HepG2 (cell line): ENCODE data around the gene CELSR2. TPM values are rescaled to one million over a fixed set of nuclear protein-coding genes. Genes with fewer than 3 reads are reported as not detected.
A peak's percentile ranks its signal among the peaks of the same experiment; 100 is the strongest.

Experiments used
- ARNTL ChIP-seq: sonication (generic); formaldehyde crosslinking; IDR thresholded peaks from 2 replicates; pipeline ENCODE4 v1.4.0; 2020; ENCODE audit warnings: mild to moderate bottlenecking, missing genetic modification reagents
- DMTF1 ChIP-seq: sonication (generic); formaldehyde crosslinking; IDR thresholded peaks from 2 replicates; pipeline ENCODE4 v1.4.0; 2020; ENCODE audit warnings: mild to moderate bottlenecking, missing genetic modification reagents
- FOXC1 ChIP-seq: sonication (generic); formaldehyde crosslinking; IDR thresholded peaks from 2 replicates; pipeline ENCODE4 v1.8.0; 2022; ENCODE audit warnings: mild to moderate bottlenecking, missing genetic modification reagents, borderline replicate concordance
- FOXP1 ChIP-seq, 2 experiments: fragments of 450-650 bp in 1 of 2; IDR thresholded peaks; 2 replicates each; pipeline ENCODE4 v1.6.1; 2017 to 2018; ENCODE audit warnings: antibody characterized with exemption in 1 of 2
- HNF1A ChIP-seq, 2 experiments: sonication (generic) in 1 of 2; formaldehyde crosslinking in 1 of 2; IDR thresholded peaks; 2 replicates each; pipeline versions ENCODE4 v1.4.0 to v1.6.1; 2016 to 2020; ENCODE audit warnings: borderline replicate concordance in 1 of 2, low read depth in 1 of 2, mild to moderate bottlenecking in 1 of 2, missing genetic modification reagents in 1 of 2
- HNRNPK ChIP-seq: fragments of 200-400 bp; formaldehyde crosslinking; IDR thresholded peaks from 2 replicates; pipeline ENCODE4 v1.6.1; 2018; ENCODE audit warnings: low read length, low read depth, moderate library complexity, mild to moderate bottlenecking; ENCODE audit not compliant: poor library complexity, severe bottlenecking
- NAIF1 ChIP-seq: sonication (generic); formaldehyde crosslinking; IDR thresholded peaks from 2 replicates; pipeline ENCODE4 v1.5.0; 2020; ENCODE audit warnings: mild to moderate bottlenecking, missing genetic modification reagents, borderline replicate concordance
- NFIC ChIP-seq: IDR thresholded peaks from 2 replicates; pipeline ENCODE4 v1.6.1; 2012; ENCODE audit warnings: mild to moderate bottlenecking, low read length, inconsistent platforms
- NR2F6 ChIP-seq, 2 experiments: IDR thresholded peaks; 2 replicates each; pipeline ENCODE4 v1.6.1; 2016; ENCODE audit warnings: antibody characterized with exemption in 1 of 2, mild to moderate bottlenecking in 1 of 2
- PAF1 ChIP-seq: IDR thresholded peaks from 2 replicates; pipeline ENCODE4 v1.6.1; 2016; ENCODE audit warnings: missing genetic modification reagents, missing compliant biosample characterization
- POGK ChIP-seq: sonication (generic); formaldehyde crosslinking; conservative IDR thresholded peaks from 2 replicates; pipeline ENCODE4 v1.8.0; 2022; ENCODE audit warnings: mild to moderate bottlenecking, moderate library complexity, missing genetic modification reagents
- RFX5 ChIP-seq: IDR thresholded peaks from 2 replicates; pipeline ENCODE4 v1.6.1; 2011; ENCODE audit warnings: low read depth, low read length, improper control_type of control experiment
- ZKSCAN1 ChIP-seq: fragments of 150-350 bp; IDR thresholded peaks from 2 replicates; pipeline ENCODE4 v1.6.1; 2014; ENCODE audit warnings: low read length
- ZNF180 ChIP-seq: sonication (generic); formaldehyde crosslinking; IDR thresholded peaks from 2 replicates; pipeline ENCODE4 v1.4.0; 2020; ENCODE audit warnings: low read depth, missing genetic modification reagents, borderline replicate concordance
- ZNF225 ChIP-seq: sonication (generic); formaldehyde crosslinking; IDR thresholded peaks from 2 replicates; pipeline ENCODE4 v1.4.0; 2020; ENCODE audit warnings: mild to moderate bottlenecking, missing genetic modification reagents
- ZNF3 ChIP-seq: IDR thresholded peaks from 2 replicates; pipeline ENCODE4 v1.7.0; 2017; ENCODE audit warnings: inconsistent platforms
- ZNF510 ChIP-seq: sonication (generic); formaldehyde crosslinking; IDR thresholded peaks from 2 replicates; pipeline ENCODE4 v1.4.0; 2020; ENCODE audit warnings: low read depth, mild to moderate bottlenecking, missing genetic modification reagents
- ZNF563 ChIP-seq: sonication (generic); formaldehyde crosslinking; IDR thresholded peaks from 2 replicates; pipeline ENCODE4 v1.8.0; 2022; ENCODE audit warnings: mild to moderate bottlenecking, moderate library complexity, missing genetic modification reagents
- ZNF724P ChIP-seq: sonication (generic); formaldehyde crosslinking; IDR thresholded peaks from 2 replicates; pipeline ENCODE4 v1.8.0; 2022; ENCODE audit warnings: missing genetic modification reagents, borderline replicate concordance
- polyA plus RNA-seq, 8 experiments: library from polyadenylated mRNA; depleted of rRNA in 3 of 8; stranded (reverse) in 7 of 8; unstranded in 1 of 8; fragments of >200 nt; fragmentation: Illumina TruSeq in 4 of 8; extraction: Trizol in 4 of 8; gene quantifications; 2 replicates each; pipeline versions ENCODE4 v1.2.1 to v1.2.3, GENCODE V29; 2011 to 2016; ENCODE audit warnings: low read depth in 4 of 8, missing spikeins in 1 of 8, mixed read lengths in 1 of 8; ENCODE audit not compliant: insufficient read depth in 1 of 8
- total RNA-seq, 5 experiments: library from RNA; depleted of rRNA; stranded (reverse); fragments of >200 nt; fragmentation: Illumina TruSeq; extraction: Trizol; gene quantifications; 2 replicates each; pipeline ENCODE4 v1.2.3, GENCODE V29; 2016; ENCODE audit warnings: low read depth in 1 of 5

The CELSR2 gene
- total and polyA plus RNA-seq, 2 of the 13 experiments (the other 11 are each of a cell fraction or from before 2014, with no cell fraction given) = 4.0 to 6.6 TPM

GRCh38 chr1:109298666-109299557, 49.6 kb downstream of the CELSR2 start (continued):
- TF ChIP-seq HNF1A (IDR thresholded peaks at IDR 0.05; ENCODE audit: low read depth) (peak; percentile 55; the same call in 1 of the 2 replicates), HNF1A (CRISPR knock-in tag; IDR thresholded peaks at IDR 0.05; ENCODE audit: borderline replicate concordance) (no peak; the same call in 1 of the 2 replicates), ZNF724P (CRISPR knock-in tag) (0 out of 2 replicates have a peak, but pooled peaks have one; percentile 32), NFIC (peak; percentile 81; the same call in 1 of the 2 replicates), HNRNPK (no peak), ZNF563 (CRISPR knock-in tag) (peak; percentile 72; the same call in 1 of the 2 replicates), ZNF3 (CRISPR knock-in tag) (peak; percentile 86), ARNTL (peak; percentile 81; the same call in 1 of the 2 replicates), RFX5 (peak; percentile 57; the same call in 1 of the 2 replicates), POGK (peak; percentile 43), ZNF180 (CRISPR knock-in tag) (no peak), NR2F6 (IDR thresholded peaks at IDR 0.05) (peak; percentile 75), NR2F6 (CRISPR knock-in tag; IDR thresholded peaks at IDR 0.05) (peak; percentile 72; the same call in 1 of the 2 replicates), PAF1 (CRISPR knock-in tag) (no peak), ZKSCAN1 (no peak), ZNF225 (CRISPR knock-in tag) (no peak), FOXC1 (peak; percentile 76; the same call in 1 of the 2 replicates), NAIF1 (CRISPR knock-in tag) (peak; percentile 69; the same call in 1 of the 2 replicates), ZNF510 (CRISPR knock-in tag) (0 out of 2 replicates have a peak, but pooled peaks have one; percentile 28), DMTF1 (CRISPR knock-in tag) (no peak), FOXP1 (IDR thresholded peaks at IDR 0.05) (peak; percentile 67; the same call in 1 of the 2 replicates), FOXP1 (CRISPR knock-in tag; IDR thresholded peaks at IDR 0.05) (peak; percentile 90)
